Uterus (tissue), 2 donors: ENCODE data around the gene OSBP.

Source experiments
- CTCF ChIP-seq, 4 experiments: fragments of 200-600 bp in 2 of 4; fragments of 450-650 bp in 2 of 4; sonication (generic) in 2 of 4; IDR thresholded peaks; one replicate each; pipeline ENCODE4 v1.5.1; 2016 to 2019; ENCODE audit warnings: antibody characterized with exemption in 4 of 4, mild to moderate bottlenecking in 2 of 4, moderate library complexity in 1 of 4
- POLR2A ChIP-seq, 2 donors: fragments of 450-650 bp; IDR thresholded peaks; one replicate each; pipeline ENCODE4 v1.6.1; 2016; ENCODE audit warnings: antibody characterized with exemption in 2 of 2, mild to moderate bottlenecking in 1 of 2, moderate library complexity in 1 of 2

DNA sequence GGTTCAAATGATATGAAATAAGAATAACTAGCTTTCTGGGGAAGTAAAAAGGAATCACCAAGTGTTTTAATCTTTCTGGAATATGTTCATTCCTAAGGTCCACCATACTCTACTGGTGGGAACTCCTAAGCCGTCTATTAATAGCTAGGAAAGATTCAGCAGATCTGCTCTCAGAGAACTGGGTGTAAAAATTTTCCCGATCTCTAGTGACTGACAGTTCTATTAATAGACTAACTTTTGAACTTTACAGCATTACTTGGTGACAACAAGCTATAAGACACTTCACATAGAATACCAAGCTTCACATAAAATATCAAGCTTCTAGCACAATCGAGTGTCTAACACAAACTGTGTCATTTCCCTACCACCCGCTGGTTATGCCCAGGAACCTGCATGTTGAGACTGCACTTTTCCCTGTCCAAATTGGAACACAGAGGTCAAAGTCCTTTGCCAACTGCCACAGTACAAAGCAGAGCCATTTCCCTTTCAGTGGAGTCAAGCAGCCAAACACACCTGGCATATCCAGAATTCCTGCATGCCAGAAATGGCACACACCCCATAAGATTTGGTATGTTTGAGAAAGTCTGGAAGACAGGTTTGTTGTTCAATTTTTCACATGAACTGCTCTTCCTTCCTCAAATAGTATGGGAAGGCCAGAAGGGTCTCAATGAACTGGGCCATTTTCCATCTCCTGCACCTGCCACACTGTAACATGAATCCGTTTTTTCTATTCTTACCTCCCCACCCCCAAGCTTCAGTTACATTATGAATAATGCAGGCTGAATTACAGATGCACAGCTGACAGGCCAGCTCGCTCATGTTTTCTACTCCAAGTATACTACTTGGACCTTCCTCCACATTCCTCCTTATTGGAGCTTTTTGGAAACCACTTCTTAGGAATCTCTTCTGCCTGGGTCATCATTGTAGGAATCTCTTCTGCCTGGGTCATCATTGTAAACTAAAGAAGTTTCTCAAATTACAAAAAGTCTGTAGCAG lies 3.7 kb downstream of the OSBP start:
- TF ChIP-seq CTCF (IDR thresholded peaks at IDR 0.05): no peak
- no peak for TF ChIP-seq POLR2A (IDR thresholded peaks at IDR 0.05)
